Measurements from ENCODE around the gene SBF2. TPM values are rescaled to one million over a fixed set of nuclear protein-coding genes. Genes with fewer than 3 reads are reported as not detected.

Gene SBF2
- total and polyA plus RNA-seq, 2 of the 13 experiments (the other 11 are each of a cell fraction or from before 2014, with no cell fraction given) = 24.0 to 45.8 TPM

DNA sequence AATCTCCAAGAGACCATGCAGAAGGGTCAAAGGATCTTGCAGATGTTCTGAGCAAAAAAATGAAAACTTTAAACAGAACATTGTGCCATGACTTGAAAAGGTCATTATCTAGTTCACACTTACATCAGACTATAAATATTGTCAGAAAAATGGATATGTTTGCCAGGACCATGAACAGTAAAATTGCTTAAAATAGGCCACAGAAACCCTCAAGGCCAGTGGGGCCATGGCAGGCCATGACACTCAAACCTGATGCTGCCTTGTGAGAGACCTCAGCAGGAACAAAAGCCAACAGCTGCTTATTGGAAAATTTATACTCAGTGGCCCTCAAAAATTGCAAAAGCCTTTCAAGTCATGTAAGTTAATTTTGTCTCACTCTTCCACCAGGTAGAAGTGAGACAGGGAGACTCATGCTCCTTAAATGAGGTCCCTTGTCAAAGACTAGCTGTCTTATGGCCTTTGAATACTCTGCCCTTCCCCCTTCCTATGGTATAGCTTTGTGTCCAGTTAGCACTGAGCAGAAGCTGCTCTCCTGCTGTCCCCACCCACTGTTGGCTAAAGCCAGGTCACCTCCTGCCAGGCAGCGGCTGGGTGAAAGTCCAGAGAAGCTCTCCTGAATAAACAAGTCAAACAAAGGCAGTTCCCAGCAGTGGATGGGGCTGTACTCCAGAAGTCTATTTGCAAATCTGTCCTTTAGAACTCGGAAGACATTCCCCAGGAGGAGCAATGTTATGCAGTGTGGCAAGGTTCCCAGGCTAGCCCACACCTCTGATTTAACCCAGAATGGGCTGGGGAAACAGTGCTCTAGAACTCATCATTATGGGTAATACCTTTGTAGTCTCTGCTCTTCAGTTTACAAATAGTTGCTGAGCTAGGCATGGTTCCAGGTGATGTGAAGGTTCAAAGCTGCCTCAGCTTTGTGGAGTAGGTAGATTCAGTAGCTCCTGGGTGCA is 32.3 kb upstream of the SBF2 start (continued):
- TF ChIP-seq STAT5B (CRISPR knock-in tag; IDR thresholded peaks at IDR 0.05) = no peak; the same call in 1 of the 2 replicates
- TF ChIP-seq SMC3 (IDR thresholded peaks at IDR 0.05; ENCODE audit: low read length) = peak; percentile 34
- no peak for TF ChIP-seq CC2D1A (CRISPR knock-in tag; IDR thresholded peaks at IDR 0.05)
- no peak for TF ChIP-seq ZNF724P (CRISPR knock-in tag; IDR thresholded peaks at IDR 0.05; ENCODE audit: borderline replicate concordance)
- TF ChIP-seq ZNF766 (CRISPR knock-in tag; IDR thresholded peaks at IDR 0.05; ENCODE audit: borderline replicate concordance) = peak; percentile 70; the same call in 1 of the 2 replicates
- TF ChIP-seq, protein P1, sequence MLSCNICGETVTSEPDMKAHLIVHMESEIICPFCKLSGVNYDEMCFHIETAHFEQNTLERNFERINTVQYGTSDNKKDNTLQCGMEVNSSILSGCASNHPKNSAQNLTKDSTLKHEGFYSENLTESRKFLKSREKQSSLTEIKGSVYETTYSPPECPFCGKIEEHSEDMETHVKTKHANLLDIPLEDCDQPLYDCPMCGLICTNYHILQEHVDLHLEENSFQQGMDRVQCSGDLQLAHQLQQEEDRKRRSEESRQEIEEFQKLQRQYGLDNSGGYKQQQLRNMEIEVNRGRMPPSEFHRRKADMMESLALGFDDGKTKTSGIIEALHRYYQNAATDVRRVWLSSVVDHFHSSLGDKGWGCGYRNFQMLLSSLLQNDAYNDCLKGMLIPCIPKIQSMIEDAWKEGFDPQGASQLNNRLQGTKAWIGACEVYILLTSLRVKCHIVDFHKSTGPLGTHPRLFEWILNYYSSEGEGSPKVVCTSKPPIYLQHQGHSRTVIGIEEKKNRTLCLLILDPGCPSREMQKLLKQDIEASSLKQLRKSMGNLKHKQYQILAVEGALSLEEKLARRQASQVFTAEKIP (CRISPR knock-in tag; IDR thresholded peaks at IDR 0.05; ENCODE audit: borderline replicate concordance) = no peak
- no peak for TF ChIP-seq ZNF484 (CRISPR knock-in tag; IDR thresholded peaks at IDR 0.05; ENCODE audit: borderline replicate concordance, low read depth)
- TF ChIP-seq NCOA1 (CRISPR knock-in tag; IDR thresholded peaks at IDR 0.05) = no peak; the same call in 1 of the 2 replicates
- TF ChIP-seq MYC (CRISPR knock-in tag; IDR thresholded peaks at IDR 0.05; ENCODE audit: borderline replicate concordance) = peak; percentile 65; the same call in 1 of the 2 replicates
- TF ChIP-seq, protein P2, sequence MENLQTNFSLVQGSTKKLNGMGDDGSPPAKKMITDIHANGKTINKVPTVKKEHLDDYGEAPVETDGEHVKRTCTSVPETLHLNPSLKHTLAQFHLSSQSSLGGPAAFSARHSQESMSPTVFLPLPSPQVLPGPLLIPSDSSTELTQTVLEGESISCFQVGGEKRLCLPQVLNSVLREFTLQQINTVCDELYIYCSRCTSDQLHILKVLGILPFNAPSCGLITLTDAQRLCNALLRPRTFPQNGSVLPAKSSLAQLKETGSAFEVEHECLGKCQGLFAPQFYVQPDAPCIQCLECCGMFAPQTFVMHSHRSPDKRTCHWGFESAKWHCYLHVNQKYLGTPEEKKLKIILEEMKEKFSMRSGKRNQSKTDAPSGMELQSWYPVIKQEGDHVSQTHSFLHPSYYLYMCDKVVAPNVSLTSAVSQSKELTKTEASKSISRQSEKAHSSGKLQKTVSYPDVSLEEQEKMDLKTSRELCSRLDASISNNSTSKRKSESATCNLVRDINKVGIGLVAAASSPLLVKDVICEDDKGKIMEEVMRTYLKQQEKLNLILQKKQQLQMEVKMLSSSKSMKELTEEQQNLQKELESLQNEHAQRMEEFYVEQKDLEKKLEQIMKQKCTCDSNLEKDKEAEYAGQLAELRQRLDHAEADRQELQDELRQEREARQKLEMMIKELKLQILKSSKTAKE (CRISPR knock-in tag; IDR thresholded peaks at IDR 0.05; ENCODE audit: borderline replicate concordance) = no peak; the same call in 1 of the 2 replicates
- TF ChIP-seq, protein P3, sequence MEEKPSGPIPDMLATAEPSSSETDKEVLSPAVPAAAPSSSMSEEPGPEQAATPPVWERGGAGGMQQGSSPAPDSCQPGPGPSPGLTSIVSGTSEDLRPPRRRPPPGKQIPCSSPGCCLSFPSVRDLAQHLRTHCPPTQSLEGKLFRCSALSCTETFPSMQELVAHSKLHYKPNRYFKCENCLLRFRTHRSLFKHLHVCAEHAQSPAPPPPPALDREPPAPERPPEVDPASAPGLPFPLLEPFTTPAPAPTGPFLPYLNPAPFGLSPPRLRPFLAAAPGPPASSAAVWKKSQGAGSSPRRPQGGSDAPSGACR (CRISPR knock-in tag; IDR thresholded peaks at IDR 0.05) = 0 out of 2 replicates have a peak, but pooled peaks have one; percentile 66
- TF ChIP-seq ZNF350 (CRISPR knock-in tag; IDR thresholded peaks at IDR 0.05; ENCODE audit: borderline replicate concordance, low read depth) = peak; percentile 82; the same call in 1 of the 2 replicates
- no peak for TF ChIP-seq ZNF468 (CRISPR knock-in tag; IDR thresholded peaks at IDR 0.05)
- no peak for TF ChIP-seq EED (CRISPR knock-in tag; IDR thresholded peaks at IDR 0.05)
- TF ChIP-seq KDM4B (CRISPR knock-in tag; IDR thresholded peaks at IDR 0.05) = peak; percentile 66; the same call in 1 of the 2 replicates
- TF ChIP-seq HNRNPLL (IDR thresholded peaks at IDR 0.05; ENCODE audit: low read depth, low read length, poor library complexity, severe bottlenecking) = no peak
- no peak for TF ChIP-seq ATAD3A (CRISPR knock-in tag; IDR thresholded peaks at IDR 0.05)
- TF ChIP-seq ZNF335 (CRISPR knock-in tag; IDR thresholded peaks at IDR 0.05) = peak; percentile 80; the same call in 1 of the 2 replicates
- TF ChIP-seq, protein P4, sequence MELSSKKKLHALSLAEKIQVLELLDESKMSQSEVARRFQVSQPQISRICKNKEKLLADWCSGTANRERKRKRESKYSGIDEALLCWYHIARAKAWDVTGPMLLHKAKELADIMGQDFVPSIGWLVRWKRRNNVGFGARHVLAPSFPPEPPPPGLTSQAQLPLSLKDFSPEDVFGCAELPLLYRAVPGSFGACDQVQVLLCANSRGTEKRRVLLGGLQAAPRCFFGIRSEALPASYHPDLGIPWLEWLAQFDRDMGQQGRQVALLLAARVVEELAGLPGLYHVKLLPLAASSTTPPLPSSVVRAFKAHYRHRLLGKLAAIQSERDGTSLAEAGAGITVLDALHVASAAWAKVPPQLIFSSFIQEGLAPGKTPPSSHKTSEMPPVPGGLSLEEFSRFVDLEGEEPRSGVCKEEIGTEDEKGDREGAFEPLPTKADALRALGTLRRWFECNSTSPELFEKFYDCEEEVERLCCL (CRISPR knock-in tag; IDR thresholded peaks at IDR 0.05; ENCODE audit: borderline replicate concordance) = no peak
- no peak for TF ChIP-seq TMF1 (CRISPR knock-in tag; IDR thresholded peaks at IDR 0.05; ENCODE audit: low read depth)
- peak; percentile 55 for TF ChIP-seq ZNF605 (CRISPR knock-in tag; IDR thresholded peaks at IDR 0.05)
- no peak for TF ChIP-seq FOXP1 (IDR thresholded peaks at IDR 0.05)
- peak; percentile 79 for TF ChIP-seq FOXP1 (CRISPR knock-in tag; IDR thresholded peaks at IDR 0.05)
- TF ChIP-seq AKAP8 (CRISPR knock-in tag; IDR thresholded peaks at IDR 0.05) = no peak
- TF ChIP-seq POLR2AphosphoS2 (IDR thresholded peaks at IDR 0.05; ENCODE audit: low read depth, low read length) = no peak
